A549 (cell line): Measurements from ENCODE around the gene AMZ1. TPM values are rescaled to one million over a fixed set of nuclear protein-coding genes. Genes with fewer than 3 reads are reported as not detected.

ENCODE experiments used
- ATAC-seq, 2 experiments: fragments of 200-7000 bp in 1 of 2; fragments of >200 bp in 1 of 2; cut with Nextera tagmentation in 1 of 2; cut with Tn5 transposase in 1 of 2; 3 replicates each; pipeline versions ENCODE4 v1.8.0 to v1.9.1; 2018 to 2020; ENCODE audit warnings: mild to moderate bottlenecking in 1 of 2, moderate library complexity in 1 of 2
- CTCF ChIA-PET: fragments of 300-600 bp; sonication (Branson Sonifier 250); formaldehyde crosslinking; extraction: SDS; loops from one replicate; lab custom pipeline; 2021; ENCODE audit warnings: antibody characterized with exemption, inconsistent platforms; lab: Yijun Ruan, JAX
- POLR2A ChIA-PET: fragments of 350-600 bp; formaldehyde crosslinking; extraction: SDS; loops from one replicate; lab custom pipeline; 2021; ENCODE audit warnings: antibody characterized with exemption, inconsistent platforms; lab: Yijun Ruan, JAX
- DNase-seq, 2 experiments: peaks; one replicate each; pipeline versions ENCODE4 v3.0.0 to v3.0.0-alpha.2; 2011 to 2016; ENCODE audit warnings: low read depth in 1 of 2, low spot score in 1 of 2
- FAIRE-seq: peaks from 2 replicates; lab custom pipeline; 2011; peaks lifted over from hg19 to GRCh38; lab: Jason Lieb, UNC
- H3K27ac ChIP-seq, 2 experiments: fragments of >200 bp; sonication (Bioruptor Twin); formaldehyde crosslinking; 3 replicates each; pipeline ENCODE4 v1.5.1; 2016 to 2017
- H3K4me1 ChIP-seq: fragments of >200 bp; sonication (Bioruptor Twin); formaldehyde crosslinking; 3 replicates; pipeline ENCODE4 v1.6.1; 2016
- H3K4me2 ChIP-seq: fragments of >200 bp; sonication (Bioruptor Twin); formaldehyde crosslinking; 3 replicates; pipeline ENCODE4 v1.6.1; 2016
- H3K4me3 ChIP-seq: fragments of >200 bp; sonication (Bioruptor Twin); formaldehyde crosslinking; 3 replicates; pipeline ENCODE4 v1.5.1; 2016
- H3K9me3 ChIP-seq: fragments of >200 bp; sonication (Bioruptor Twin); formaldehyde crosslinking; 3 replicates; pipeline ENCODE4 v1.6.1; 2016
- BHLHE40 ChIP-seq: IDR thresholded peaks from 2 replicates; pipeline ENCODE4 v1.6.1; 2012; ENCODE audit warnings: low read depth, low read length, inconsistent platforms
- EHMT2 ChIP-seq: fragments of 200-600 bp; sonication (generic); IDR thresholded peaks from 2 replicates; pipeline ENCODE4 v1.6.1; 2016; ENCODE audit warnings: antibody characterized with exemption, low read depth, mild to moderate bottlenecking, moderate library complexity
- FOSL2 ChIP-seq, 2 experiments: fragments of 450-650 bp in 1 of 2; fragments of >200 bp in 1 of 2; sonication (Bioruptor Twin) in 1 of 2; formaldehyde crosslinking; IDR thresholded peaks; 2 replicates each; pipeline versions ENCODE4 v1.5.0 to v1.6.1; 2016 to 2020; ENCODE audit warnings: mild to moderate bottlenecking in 1 of 2, moderate library complexity in 1 of 2
- JUNB ChIP-seq: fragments of >200 bp; sonication (Bioruptor Twin); formaldehyde crosslinking; IDR thresholded peaks from 2 replicates; pipeline ENCODE4 v1.6.1; 2016
- KDM1A ChIP-seq: fragments of 200-600 bp; sonication (generic); IDR thresholded peaks from 2 replicates; pipeline ENCODE4 v1.6.1; 2016; ENCODE audit warnings: low read depth, mild to moderate bottlenecking
- KDM5A ChIP-seq: fragments of 200-600 bp; sonication (generic); IDR thresholded peaks from 2 replicates; pipeline ENCODE4 v1.6.1; 2016; ENCODE audit warnings: antibody characterized with exemption, mild to moderate bottlenecking
- PHF8 ChIP-seq: fragments of 200-600 bp; sonication (generic); IDR thresholded peaks from 2 replicates; pipeline ENCODE4 v1.6.1; 2016; ENCODE audit warnings: low read depth, mild to moderate bottlenecking, antibody characterized with exemption, moderate library complexity, borderline replicate concordance
- POLR2A ChIP-seq: IDR thresholded peaks from 2 replicates; pipeline ENCODE4 v1.6.1; 2012; ENCODE audit warnings: mild to moderate bottlenecking, low read length
- RNF2 ChIP-seq: fragments of 200-600 bp; sonication (generic); IDR thresholded peaks from 2 replicates; pipeline ENCODE4 v1.6.1; 2016; ENCODE audit warnings: low read depth, mild to moderate bottlenecking, antibody characterized with exemption, moderate library complexity, borderline replicate concordance
- SREBF2 ChIP-seq: fragments of 450-650 bp; IDR thresholded peaks from 2 replicates; pipeline ENCODE4 v1.6.1; 2014; ENCODE audit warnings: mild to moderate bottlenecking, moderate library complexity
- ZC3H11A ChIP-seq: fragments of 450-650 bp; IDR thresholded peaks from 2 replicates; pipeline ENCODE4 v1.6.1; 2014; ENCODE audit warnings: antibody characterized with exemption, mild to moderate bottlenecking
- ZSCAN20 ChIP-seq: fragments of 250-450 bp; sonication (Bioruptor Pico); IDR thresholded peaks from 2 replicates; pipeline ENCODE4 v1.8.0; 2022; ENCODE audit warnings: mild to moderate bottlenecking, moderate library complexity
- WGBS: methylation state at CpG from one replicate; pipeline ENCODE4 v1.1.6; 2017; ENCODE audit errors: missing lambda C conversion rate; 5-methylcytosine and 5-hydroxymethylcytosine counted together
- polyA plus RNA-seq, 4 experiments: library from polyadenylated mRNA; depleted of rRNA in 3 of 4; stranded (reverse); fragments of >200 nt; fragmentation: RNase III in 1 of 4; extraction: RNeasy Plus Mini Kit Qiagen cat#74134 plus additional on column Dnase treatment in 1 of 4; gene quantifications; 2 replicates in 3 of 4; 3 replicates in 1 of 4; pipeline ENCODE4 v1.2.3, GENCODE V29; 2011 to 2017
- TF ChIP-seq, protein P1 (sequence below): fragments of >200 bp; sonication (Bioruptor Twin); formaldehyde crosslinking; IDR thresholded peaks from 3 replicates; pipeline ENCODE4 v1.6.1; 2016
- TF ChIP-seq, protein P2 (sequence below): fragments of 250-450 bp; sonication (Bioruptor Pico); IDR thresholded peaks from 2 replicates; pipeline ENCODE4 v1.5.0; 2020; ENCODE audit warnings: low read depth, mild to moderate bottlenecking, moderate library complexity
- TF ChIP-seq, protein P3 (sequence below): fragments of 450-650 bp; IDR thresholded peaks from 2 replicates; pipeline ENCODE4 v1.6.1; 2014; ENCODE audit warnings: antibody characterized with exemption
- TF ChIP-seq, protein P4 (sequence below): fragments of 250-450 bp; sonication (Bioruptor Pico); IDR thresholded peaks from 2 replicates; pipeline ENCODE4 v1.5.0; 2021; ENCODE audit warnings: mild to moderate bottlenecking, moderate library complexity, borderline replicate concordance

AMZ1 gene
- polyA plus RNA-seq, 2 of the 4 experiments (the other 2 are of a cell fraction): 0.01 TPM; not detected in 1

DNA sequence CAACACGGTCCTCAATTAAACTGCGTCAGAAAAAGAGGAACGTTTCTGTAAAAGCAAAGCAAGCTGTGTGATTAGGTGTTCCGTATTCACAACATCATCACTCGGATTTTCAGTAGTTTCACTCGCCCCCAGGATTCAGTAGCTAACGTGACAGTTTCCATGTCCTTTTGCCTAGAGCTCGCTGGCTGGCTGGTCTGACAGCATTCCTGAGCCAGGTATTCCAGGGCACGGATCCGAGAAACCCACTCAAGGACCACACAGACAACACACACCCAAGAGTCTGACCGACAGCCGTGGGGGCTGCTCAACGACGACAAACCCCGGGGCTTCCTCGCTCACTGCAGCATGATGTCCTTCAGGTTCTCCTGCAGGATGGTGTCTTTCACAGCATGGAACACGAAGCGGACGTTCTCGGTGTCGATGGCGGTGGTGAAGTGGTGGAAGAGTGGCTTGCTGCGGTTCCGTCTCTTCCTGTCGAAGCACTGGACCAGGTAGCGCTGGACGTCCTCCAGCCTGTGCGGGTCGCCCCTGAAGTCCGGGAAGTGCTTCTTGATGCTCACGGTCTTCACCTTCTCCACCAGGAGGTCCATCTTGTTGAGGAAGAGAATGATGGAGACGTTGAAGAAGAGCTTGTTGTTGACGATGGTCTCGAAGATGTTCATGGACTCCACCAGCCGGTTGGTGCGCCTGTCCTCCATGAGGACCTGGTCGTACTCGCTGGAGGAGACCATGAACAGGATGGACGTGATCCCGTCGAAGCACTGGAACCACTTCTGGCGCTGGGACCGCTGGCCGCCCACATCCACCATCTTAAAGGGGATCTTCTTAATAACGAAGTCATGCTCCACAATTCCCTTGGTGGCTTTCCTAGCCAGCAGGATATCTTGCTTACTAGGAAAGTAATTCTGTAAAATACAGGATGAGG lies 43.1 kb downstream of the AMZ1 start:
- H3K4me2 ChIP-seq: no peak overlapping the region
- H3K4me3 ChIP-seq: no peak overlapping the region
- CTCF ChIA-PET: interaction anchor here (1.2 to 4.1 kb wide), 4 partner anchors 10 to 27 kb away, joined by 3 to 25 read pairs (median 7); no protein-coding TSS in a partner anchor
- ATAC-seq (no peak), FAIRE-seq (no peak)
- no peaks in the 10 kb centered on the region for H3K9me3 ChIP-seq
- TF ChIP-seq SREBF2 (no peak), POLR2A (no peak), RNF2 (no peak), KDM5A (no peak), KDM1A (no peak), FOSL2 (IDR thresholded peaks at IDR 0.05) (no peak), FOSL2 (CRISPR knock-in tag; IDR thresholded peaks at IDR 0.05) (no peak)
- TF ChIP-seq, protein P1, sequence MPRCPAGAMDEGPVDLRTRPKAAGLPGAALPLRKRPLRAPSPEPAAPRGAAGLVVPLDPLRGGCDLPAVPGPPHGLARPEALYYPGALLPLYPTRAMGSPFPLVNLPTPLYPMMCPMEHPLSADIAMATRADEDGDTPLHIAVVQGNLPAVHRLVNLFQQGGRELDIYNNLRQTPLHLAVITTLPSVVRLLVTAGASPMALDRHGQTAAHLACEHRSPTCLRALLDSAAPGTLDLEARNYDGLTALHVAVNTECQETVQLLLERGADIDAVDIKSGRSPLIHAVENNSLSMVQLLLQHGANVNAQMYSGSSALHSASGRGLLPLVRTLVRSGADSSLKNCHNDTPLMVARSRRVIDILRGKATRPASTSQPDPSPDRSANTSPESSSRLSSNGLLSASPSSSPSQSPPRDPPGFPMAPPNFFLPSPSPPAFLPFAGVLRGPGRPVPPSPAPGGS: no peak
- TF ChIP-seq, protein P2, sequence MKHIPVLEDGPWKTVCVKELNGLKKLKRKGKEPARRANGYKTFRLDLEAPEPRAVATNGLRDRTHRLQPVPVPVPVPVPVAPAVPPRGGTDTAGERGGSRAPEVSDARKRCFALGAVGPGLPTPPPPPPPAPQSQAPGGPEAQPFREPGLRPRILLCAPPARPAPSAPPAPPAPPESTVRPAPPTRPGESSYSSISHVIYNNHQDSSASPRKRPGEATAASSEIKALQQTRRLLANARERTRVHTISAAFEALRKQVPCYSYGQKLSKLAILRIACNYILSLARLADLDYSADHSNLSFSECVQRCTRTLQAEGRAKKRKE (CRISPR knock-in tag): no peak
- TF ChIP-seq, protein P3, sequence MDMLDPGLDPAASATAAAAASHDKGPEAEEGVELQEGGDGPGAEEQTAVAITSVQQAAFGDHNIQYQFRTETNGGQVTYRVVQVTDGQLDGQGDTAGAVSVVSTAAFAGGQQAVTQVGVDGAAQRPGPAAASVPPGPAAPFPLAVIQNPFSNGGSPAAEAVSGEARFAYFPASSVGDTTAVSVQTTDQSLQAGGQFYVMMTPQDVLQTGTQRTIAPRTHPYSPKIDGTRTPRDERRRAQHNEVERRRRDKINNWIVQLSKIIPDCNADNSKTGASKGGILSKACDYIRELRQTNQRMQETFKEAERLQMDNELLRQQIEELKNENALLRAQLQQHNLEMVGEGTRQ: no peak
- TF ChIP-seq, all 56 proteins: peak for 0
- WGBS: 92% methylated on average over 45 of the region's 45 CpGs
- no peak for DNase-seq
- POLR2A ChIA-PET: no interaction called here
- H3K4me1 ChIP-seq: no peaks in the 10 kb centered on the region
- no peak overlapping the region for H3K27ac ChIP-seq

DNA sequence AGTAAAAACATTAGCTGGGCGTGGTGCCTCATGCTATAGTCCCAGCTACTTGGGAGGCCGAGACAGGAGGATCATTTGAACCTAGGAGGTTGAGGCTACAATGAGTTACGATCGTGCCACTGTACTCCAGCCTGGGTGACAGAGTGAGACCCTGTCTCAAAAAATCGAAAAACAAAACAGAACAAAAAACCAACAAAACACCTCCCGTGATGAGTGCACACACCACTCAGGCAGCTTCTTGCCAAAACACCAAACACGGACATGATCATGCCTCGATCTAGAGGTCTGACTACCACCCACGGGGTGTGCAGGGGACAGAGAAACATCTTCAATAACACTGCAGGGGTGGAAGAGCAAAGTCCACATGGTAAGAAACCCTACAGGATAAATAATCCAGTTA lies 44.4 kb downstream of the AMZ1 start:
- FAIRE-seq: no peak
- Histone ChIP-seq H3K4me3 (no peak overlapping the region), H3K9me3 (no peaks in the 10 kb centered on the region), H3K27ac (no peak overlapping the region), H3K4me1 (no peaks in the 10 kb centered on the region), H3K4me2 (no peak overlapping the region)
- DNase-seq: no peak
- 88% methylated on average over 9 of the region's 9 CpGs for WGBS
- ChIA-PET CTCF (interaction anchor here (1.0 to 1.6 kb wide), 2 partner anchors 22 to 265 kb away, joined by 4 to 5 read pairs; no protein-coding TSS in a partner anchor), POLR2A (no interaction called here)
- ATAC-seq: no peak
- TF ChIP-seq ZC3H11A: no peak
- TF ChIP-seq PHF8: no peak
- no peak for TF ChIP-seq ZSCAN20 (CRISPR knock-in tag)
- TF ChIP-seq, protein P4, sequence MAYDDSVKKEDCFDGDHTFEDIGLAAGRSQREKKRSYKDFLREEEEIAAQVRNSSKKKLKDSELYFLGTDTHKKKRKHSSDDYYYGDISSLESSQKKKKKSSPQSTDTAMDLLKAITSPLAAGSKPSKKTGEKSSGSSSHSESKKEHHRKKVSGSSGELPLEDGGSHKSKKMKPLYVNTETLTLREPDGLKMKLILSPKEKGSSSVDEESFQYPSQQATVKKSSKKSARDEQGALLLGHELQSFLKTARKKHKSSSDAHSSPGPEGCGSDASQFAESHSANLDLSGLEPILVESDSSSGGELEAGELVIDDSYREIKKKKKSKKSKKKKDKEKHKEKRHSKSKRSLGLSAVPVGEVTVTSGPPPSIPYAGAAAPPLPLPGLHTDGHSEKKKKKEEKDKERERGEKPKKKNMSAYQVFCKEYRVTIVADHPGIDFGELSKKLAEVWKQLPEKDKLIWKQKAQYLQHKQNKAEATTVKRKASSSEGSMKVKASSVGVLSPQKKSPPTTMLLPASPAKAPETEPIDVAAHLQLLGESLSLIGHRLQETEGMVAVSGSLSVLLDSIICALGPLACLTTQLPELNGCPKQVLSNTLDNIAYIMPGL (CRISPR knock-in tag): no peak
- no peak for TF ChIP-seq BHLHE40

DNA sequence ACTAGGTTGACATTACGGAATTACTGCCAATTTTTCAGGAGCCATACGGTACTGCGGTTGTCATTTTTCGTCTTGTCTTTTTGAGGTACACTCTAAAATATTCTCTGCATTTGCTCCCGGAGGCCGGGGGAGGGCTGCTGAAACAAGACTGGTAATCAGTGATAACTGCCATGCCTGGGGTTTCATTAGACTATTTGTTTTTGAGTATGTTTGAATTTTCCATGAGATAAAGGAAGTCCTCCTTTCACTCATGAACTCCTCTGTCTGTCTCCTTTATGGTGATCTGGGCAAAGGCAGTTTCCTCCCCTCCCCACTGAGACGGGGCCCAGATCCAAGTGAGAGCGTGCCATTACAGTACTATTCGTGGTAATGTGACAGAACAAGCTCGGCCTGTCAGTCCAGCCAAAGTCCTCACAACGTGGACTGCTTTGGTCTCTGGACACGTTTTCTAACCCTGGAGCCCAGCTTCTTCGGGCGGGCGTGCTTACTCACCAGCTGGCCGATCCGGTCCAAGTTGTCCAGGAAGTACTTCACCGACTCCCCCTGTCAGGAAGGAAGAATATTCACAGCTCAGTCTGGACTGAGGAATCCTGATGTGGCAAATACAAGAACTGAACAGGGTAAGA lies 45.1 kb downstream of the AMZ1 start:
- ATAC-seq: peak in 1 of 2 experiments; percentile 41; a peak in 2 of 6 replicates

More for the DNA sequence above, 45.1 kb downstream of the AMZ1 start:
- no peaks in the 10 kb centered on the region for H3K9me3 ChIP-seq
- POLR2A ChIA-PET: no interaction called here
- TF ChIP-seq JUNB: no peak
- no peak for TF ChIP-seq PHF8
- no peak for TF ChIP-seq EHMT2
- no peak for TF ChIP-seq RNF2
- TF ChIP-seq ZSCAN20 (CRISPR knock-in tag): no peak
- TF ChIP-seq BHLHE40: no peak
- H3K27ac ChIP-seq: no peak overlapping the region
- no peak overlapping the region for H3K4me3 ChIP-seq
- CTCF ChIA-PET: interaction anchor here (1.6 kb wide), 1 partner anchor 23 kb away, joined by 4 read pairs; no protein-coding TSS in a partner anchor
- FAIRE-seq (no peak), DNase-seq (no peak)
- WGBS: 82% methylated on average over 18 of the region's 18 CpGs
- no peaks in the 10 kb centered on the region for H3K4me1 ChIP-seq
- no peak overlapping the region for H3K4me2 ChIP-seq
